ENCODE data around the gene STK32C.

The STK32C gene

DNA sequence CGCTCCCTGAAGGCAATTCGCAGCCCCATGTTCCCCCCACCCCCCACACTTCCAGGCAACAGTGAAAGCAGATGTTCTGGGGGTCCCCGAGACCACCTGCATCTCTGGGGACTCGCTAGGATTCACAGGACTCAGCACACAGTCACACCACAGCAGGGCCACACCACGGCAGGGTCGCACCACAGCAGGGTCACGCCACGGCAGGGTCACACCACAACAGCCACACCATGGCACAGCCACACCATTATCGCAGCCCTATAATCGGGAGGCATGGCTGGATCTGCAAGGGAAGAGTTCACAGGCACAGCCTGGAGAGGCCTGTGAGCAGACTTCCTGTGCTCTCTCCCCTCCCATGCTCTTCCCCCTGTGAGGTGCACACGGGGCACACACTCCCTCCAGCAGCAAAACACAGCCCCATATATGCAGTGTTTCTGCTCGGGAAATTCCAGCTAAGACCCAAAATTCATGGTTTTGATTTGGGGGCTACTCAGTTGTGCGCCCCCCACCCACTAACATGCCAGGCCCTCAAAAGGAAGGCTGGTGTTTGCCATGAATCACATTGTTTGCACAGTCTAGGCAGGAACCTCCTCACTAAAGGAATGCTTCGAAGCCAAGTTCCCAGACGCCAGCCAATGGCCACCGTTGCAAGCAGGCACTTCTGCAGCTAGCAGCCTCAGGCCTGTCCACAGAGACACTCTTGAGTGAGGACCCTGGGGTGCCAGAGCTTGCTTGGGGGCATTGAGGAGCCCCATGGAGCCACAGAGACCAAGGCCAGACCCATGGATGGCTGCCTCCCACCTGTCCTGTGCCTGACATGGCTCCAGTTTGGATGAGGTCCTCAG lies 128.0 kb downstream of the STK32C start:
- FAIRE-seq (no peak), DNase-seq (ENCODE audit: insufficient read length, low spot score) (no peak)
- TF ChIP-seq CTCF (IDR thresholded peaks at IDR 0.05; ENCODE audit: insufficient read depth, missing control alignments), result no peak

DNA sequence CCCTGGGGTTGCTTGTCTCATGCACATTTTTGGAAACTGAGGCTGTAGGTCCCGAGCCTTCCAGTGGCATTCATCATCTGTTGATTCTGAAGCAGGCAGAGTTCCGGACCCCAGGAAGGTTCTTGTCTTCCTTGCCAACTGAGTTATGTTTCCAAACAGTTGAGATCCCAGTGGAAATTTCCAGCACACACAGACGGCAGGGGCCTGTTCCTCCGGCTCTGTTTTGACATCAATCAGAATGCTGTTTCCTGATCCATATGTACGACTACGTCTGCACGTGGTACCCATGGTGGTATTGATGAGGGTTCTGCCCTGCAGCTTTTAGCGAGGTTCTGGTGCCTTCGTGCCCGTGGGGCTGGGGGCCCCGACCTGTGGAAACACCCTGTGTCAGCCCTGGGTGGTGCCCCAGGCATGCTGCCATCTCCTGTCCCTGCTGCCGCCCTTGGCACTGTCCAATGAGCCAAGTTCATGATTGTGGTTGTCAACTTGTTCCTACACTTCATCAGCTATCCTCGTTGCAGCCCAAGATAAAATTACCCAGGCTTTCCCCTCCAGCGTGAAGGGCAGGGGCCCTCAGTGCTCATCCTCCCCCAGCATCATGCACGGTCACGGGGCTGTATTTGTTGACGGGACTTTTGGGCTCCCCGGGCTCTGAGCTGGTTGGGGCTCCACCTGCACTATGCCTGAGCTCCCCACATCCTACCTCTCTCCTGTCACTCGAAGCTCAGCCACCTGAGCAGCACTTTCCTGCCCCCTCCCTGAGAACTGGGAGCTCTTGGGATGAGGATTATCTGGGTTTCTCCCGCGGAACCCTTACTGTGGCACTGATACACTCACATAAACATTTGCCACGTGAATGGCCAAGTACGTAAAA lies 128.8 kb downstream of the STK32C start:
- FAIRE-seq (no peak), DNase-seq (ENCODE audit: insufficient read length, low spot score) (no peak)
- no peak for TF ChIP-seq CTCF (IDR thresholded peaks at IDR 0.05; ENCODE audit: insufficient read depth, missing control alignments)

DNA sequence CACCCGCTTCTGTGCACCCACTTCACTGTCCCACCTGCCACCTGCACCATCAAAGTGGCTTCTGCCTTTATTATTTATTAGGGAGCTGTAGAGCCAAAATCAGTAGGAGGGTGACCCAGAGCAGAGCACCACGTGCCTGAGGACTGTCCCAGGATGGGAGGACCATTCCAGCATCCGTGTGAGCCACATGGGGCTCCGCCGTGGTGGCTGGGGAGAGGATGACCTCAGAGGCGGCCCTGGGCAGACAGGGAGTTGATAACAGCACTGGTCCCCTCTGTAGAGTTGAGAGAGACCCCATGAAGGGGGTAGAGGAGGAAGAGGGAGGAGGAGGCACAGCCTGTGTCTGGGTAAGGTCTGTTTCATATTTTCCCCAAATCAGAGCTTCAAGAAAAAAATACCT lies 129.7 kb downstream of the STK32C start:
- DNase-seq (ENCODE audit: insufficient read length, low spot score), result no peak
- no peak for FAIRE-seq
- TF ChIP-seq CTCF (IDR thresholded peaks at IDR 0.05; ENCODE audit: insufficient read depth, missing control alignments), result no peak

GRCh38 chr10:132176623-132177500 lies 130.9 kb downstream of the STK32C start:
- DNase-seq (ENCODE audit: insufficient read length, low spot score), result no peak
- no peak for TF ChIP-seq CTCF (IDR thresholded peaks at IDR 0.05; ENCODE audit: insufficient read depth, missing control alignments)
- FAIRE-seq, result no peak

GRCh38 chr10:132175907-132176581 lies 131.7 kb downstream of the STK32C start:
- TF ChIP-seq CTCF (IDR thresholded peaks at IDR 0.05; ENCODE audit: insufficient read depth, missing control alignments), result no peak
- DNase-seq (ENCODE audit: insufficient read length, low spot score) (no peak), FAIRE-seq (no peak)

GRCh38 chr10:132175408-132175807 lies 132.3 kb downstream of the STK32C start:
- no peak for TF ChIP-seq CTCF (IDR thresholded peaks at IDR 0.05; ENCODE audit: insufficient read depth, missing control alignments)
- no peak for FAIRE-seq
- DNase-seq (ENCODE audit: insufficient read length, low spot score), result no peak
